ENCODE measurements around the gene LNX2.

The LNX2 gene

DNA sequence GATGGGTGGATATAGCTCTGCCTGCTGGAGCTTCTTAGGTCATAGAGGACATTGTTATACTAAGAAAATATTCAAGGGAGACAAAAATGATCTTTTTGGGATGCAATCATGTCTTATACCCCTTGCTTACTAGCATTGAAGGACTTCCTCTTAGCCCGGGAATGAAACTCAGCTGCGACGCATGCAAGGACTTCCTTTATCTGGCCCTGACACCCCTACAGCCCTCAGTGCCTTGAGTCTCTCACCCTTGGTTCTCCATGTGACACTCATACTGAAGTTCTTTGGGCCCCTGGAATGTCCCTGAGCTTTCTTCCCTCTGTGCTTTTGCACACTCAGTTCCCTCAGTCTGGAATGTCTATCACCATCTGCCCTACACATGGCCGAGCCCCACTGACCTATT is 97.5 kb downstream of the LNX2 start:
- Mint-ChIP-seq H3K9me3 (peaks cover 2% of the 10 kb centered on the region), H3K4me1 (ENCODE audit: low read depth) (peaks cover 22% of the 10 kb centered on the region), H3K4me3 (no peak overlapping the region), H3K27me3 (peaks cover 6% of the 10 kb centered on the region), H3K27ac (peak overlapping the region; percentile 71), H3K36me3 (ENCODE audit: low read depth) (no peaks in the 10 kb centered on the region)
- intact Hi-C loops (cut with micrococcal nuclease) = no loop called here

DNA sequence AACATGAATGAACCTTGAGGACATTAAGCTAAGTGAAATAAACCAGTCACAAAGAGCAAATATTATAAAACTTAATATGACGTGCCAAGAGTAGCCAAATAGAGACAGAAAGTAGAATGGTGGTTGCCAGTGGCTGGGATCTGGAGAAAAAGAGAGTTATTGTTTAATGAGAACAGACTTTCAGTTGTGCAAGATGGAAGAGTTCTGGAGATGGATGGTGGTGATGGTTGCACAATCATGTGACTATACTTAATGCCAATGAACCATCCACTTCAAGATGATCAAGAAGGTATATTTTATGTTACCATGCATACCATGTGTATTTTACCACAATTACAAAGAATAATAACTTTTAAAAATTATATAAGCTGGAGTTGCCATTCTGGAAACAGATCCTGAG is 104.2 kb downstream of the LNX2 start:
- Mint-ChIP-seq H3K36me3 (ENCODE audit: low read depth) (no peaks in the 10 kb centered on the region), H3K4me3 (no peak overlapping the region), H3K4me1 (ENCODE audit: low read depth) (no peaks in the 10 kb centered on the region), H3K27me3 (peaks cover 3% of the 10 kb centered on the region), H3K9me3 (no peaks in the 10 kb centered on the region), H3K27ac (no peak overlapping the region)
- intact Hi-C loops (cut with micrococcal nuclease) = no loop called here

DNA sequence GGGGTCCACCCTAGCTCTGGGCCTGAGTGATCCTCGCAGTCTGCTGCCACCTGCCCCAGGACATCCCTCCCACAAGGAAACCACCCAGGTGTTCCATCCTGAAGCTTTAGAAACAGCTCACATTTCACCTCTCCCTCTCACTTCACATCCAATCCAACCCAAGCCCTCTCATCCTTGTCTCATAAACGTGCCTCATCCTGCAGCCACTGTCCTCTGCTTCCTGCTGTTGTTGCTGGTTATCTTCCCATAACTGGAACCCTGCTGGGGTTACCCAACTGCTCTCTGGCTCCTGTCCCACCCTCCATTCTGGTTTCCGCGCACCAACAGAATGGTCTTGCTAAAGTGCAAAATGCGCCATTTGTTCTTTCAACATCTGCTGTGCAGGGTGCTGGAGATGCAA is 110.2 kb downstream of the LNX2 start:
- Mint-ChIP-seq H3K4me1 (ENCODE audit: low read depth) (no peaks in the 10 kb centered on the region), H3K9me3 (no peaks in the 10 kb centered on the region), H3K36me3 (ENCODE audit: low read depth) (no peaks in the 10 kb centered on the region), H3K27me3 (peaks cover 2% of the 10 kb centered on the region), H3K27ac (no peak overlapping the region), H3K4me3 (no peak overlapping the region)
- intact Hi-C loops (cut with micrococcal nuclease) = no loop called here

- H3K9me3 Mint-ChIP-seq = no peaks in the 10 kb centered on the region
- H3K27me3 Mint-ChIP-seq = peaks cover 2% of the 10 kb centered on the region
- no peaks in the 10 kb centered on the region for H3K36me3 Mint-ChIP-seq (ENCODE audit: low read depth)
- H3K27ac Mint-ChIP-seq = no peak overlapping the region
- H3K4me1 Mint-ChIP-seq (ENCODE audit: low read depth) = no peaks in the 10 kb centered on the region
- intact Hi-C loops (cut with micrococcal nuclease) = no loop called here
- H3K4me3 Mint-ChIP-seq = no peak overlapping the region
Observed at GRCh38 chr13:27508802-27509201, 111.5 kb downstream of the LNX2 start.

DNA sequence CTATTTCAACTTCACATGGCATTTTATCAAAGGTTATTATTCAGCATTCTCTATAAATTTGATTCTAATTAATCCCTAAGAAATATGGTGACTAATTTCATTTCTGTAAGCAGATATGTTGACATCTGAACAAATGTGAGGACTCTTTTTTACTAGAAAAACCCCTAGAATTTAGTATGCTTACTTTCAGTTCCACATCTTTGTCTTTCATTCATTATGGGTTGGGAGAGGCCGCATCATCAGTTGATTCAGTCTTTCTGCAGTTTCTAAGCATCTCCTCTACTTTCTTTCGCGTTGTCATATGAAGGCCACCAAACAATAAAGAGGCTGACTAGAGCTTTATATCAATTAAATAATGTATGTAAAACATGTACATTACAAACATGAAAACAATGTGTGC is 114.5 kb downstream of the LNX2 start:
- Mint-ChIP-seq H3K27ac (no peak overlapping the region), H3K27me3 (peaks cover 2% of the 10 kb centered on the region), H3K9me3 (no peaks in the 10 kb centered on the region), H3K4me1 (ENCODE audit: low read depth) (no peaks in the 10 kb centered on the region), H3K4me3 (no peak overlapping the region), H3K36me3 (ENCODE audit: low read depth) (no peaks in the 10 kb centered on the region)
- intact Hi-C loops (cut with micrococcal nuclease) = no loop called here

DNA sequence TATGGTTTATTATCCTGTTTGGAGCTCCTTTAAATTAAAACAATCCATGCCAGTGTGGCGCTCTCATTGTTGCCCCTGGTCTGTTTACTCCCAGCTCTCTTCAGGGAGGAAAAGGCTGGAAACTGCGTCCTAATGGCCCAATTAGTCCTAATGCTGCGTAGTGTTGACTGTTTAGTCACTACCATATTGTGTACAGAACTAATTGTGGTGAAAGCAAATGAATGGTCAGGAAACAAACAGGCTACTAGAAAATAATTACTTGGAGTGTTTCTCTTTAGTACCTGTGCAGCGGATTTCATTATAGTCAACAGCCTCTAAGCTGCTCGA is 115.5 kb downstream of the LNX2 start:
- intact Hi-C loops (cut with micrococcal nuclease) = no loop called here
- H3K4me3 Mint-ChIP-seq = no peak overlapping the region
- no peaks in the 10 kb centered on the region for H3K9me3 Mint-ChIP-seq
- H3K36me3 Mint-ChIP-seq (ENCODE audit: low read depth) = no peaks in the 10 kb centered on the region
- H3K4me1 Mint-ChIP-seq (ENCODE audit: low read depth) = no peaks in the 10 kb centered on the region
- no peaks in the 10 kb centered on the region for H3K27me3 Mint-ChIP-seq
- H3K27ac Mint-ChIP-seq = no peak overlapping the region

DNA sequence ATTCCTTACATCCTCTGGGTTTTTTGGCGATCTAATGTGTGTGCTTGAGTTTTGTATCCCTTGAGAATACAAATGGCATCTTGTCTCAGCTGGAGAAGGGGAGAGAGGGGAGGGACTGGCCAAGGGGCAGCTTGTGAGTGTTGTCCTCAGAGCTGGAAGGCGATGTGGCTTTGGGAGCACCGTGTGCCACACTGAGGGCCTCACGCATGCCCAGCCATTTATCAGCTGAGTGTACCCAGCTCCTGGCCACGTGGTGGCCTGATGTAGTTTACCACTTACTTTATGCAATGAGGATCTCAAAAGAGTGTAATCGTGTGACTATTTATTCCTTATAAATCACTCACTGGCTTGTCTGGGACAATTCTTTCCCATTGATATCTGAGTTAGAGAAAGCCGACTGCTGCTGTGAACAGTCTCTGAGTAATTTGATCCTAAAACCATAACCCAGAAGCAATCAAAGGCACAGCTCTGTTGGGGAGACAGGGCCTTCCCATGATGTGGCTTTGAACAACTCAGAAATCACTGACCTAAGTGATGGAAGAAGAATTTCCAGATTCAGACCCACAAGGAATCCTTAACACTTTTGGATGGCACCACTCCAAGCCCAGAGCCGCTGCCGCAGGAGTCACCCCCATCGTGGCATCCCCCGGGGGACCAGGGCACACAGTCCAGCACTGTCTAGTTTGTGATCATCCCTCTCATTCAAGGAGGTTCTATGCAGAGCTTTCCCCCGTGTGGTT is 116.0 kb downstream of the LNX2 start:
- Mint-ChIP-seq H3K4me3 (no peak overlapping the region), H3K36me3 (ENCODE audit: low read depth) (no peaks in the 10 kb centered on the region), H3K4me1 (ENCODE audit: low read depth) (no peaks in the 10 kb centered on the region), H3K27me3 (no peaks in the 10 kb centered on the region), H3K27ac (no peak overlapping the region), H3K9me3 (no peaks in the 10 kb centered on the region)
- intact Hi-C loops (cut with micrococcal nuclease) = no loop called here

- Mint-ChIP-seq H3K4me1 (ENCODE audit: low read depth) (no peaks in the 10 kb centered on the region), H3K36me3 (ENCODE audit: low read depth) (no peaks in the 10 kb centered on the region), H3K27me3 (no peaks in the 10 kb centered on the region), H3K9me3 (no peaks in the 10 kb centered on the region), H3K4me3 (no peak overlapping the region), H3K27ac (no peak overlapping the region)
- intact Hi-C loops (cut with micrococcal nuclease) = no loop called here
Observed at GRCh38 chr13:27500806-27501534, 119.4 kb downstream of the LNX2 start.

- H3K4me3 Mint-ChIP-seq = no peak overlapping the region
- no peaks in the 10 kb centered on the region for H3K9me3 Mint-ChIP-seq
- intact Hi-C loops (cut with micrococcal nuclease) = no loop called here
- no peaks in the 10 kb centered on the region for H3K27me3 Mint-ChIP-seq
- no peaks in the 10 kb centered on the region for H3K4me1 Mint-ChIP-seq (ENCODE audit: low read depth)
- H3K36me3 Mint-ChIP-seq (ENCODE audit: low read depth) = no peaks in the 10 kb centered on the region
- H3K27ac Mint-ChIP-seq = no peak overlapping the region
Observed at GRCh38 chr13:27497563-27498230, 122.6 kb downstream of the LNX2 start.

DNA sequence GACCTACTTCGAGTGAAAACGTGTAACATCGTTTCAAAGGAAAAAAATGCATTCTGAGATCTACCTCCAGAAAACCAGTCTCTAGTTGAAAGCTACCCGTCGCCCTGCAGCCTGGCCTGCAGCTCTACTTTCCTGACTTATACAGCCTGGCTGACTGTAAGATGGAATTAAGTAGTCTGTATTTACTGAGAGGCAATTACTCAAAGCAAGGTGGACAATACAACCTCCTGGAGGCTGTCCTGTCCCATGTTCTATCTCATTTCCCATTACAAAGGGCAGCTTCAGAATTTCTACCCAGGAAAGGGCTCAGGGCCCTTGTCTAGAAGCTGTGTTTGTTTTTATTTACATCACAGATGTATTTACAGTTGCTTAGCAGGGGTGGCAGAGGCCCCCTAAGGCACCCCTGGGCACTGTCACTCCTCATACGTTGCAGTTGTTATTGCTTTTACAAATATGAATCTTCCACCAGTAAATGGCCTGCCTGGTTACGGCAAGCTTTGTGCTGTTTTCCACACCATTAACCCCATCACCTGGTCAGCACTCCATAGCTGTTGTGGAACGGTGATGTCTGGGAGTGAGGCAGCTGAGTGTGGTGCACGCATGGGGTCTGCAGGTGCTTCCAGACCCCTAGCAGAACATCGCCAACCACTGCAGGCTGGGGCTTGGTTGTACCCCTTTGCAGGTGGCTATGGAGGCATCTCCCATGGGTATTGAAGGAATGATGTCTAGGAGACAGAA is 123.6 kb downstream of the LNX2 start:
- no peaks in the 10 kb centered on the region for H3K27me3 Mint-ChIP-seq
- H3K4me3 Mint-ChIP-seq = no peak overlapping the region
- H3K36me3 Mint-ChIP-seq (ENCODE audit: low read depth) = no peaks in the 10 kb centered on the region
- intact Hi-C loops (cut with micrococcal nuclease) = no loop called here
- H3K4me1 Mint-ChIP-seq (ENCODE audit: low read depth) = no peaks in the 10 kb centered on the region
- no peaks in the 10 kb centered on the region for H3K9me3 Mint-ChIP-seq
- no peak overlapping the region for H3K27ac Mint-ChIP-seq

- Mint-ChIP-seq H3K36me3 (ENCODE audit: low read depth) (no peaks in the 10 kb centered on the region), H3K27me3 (no peaks in the 10 kb centered on the region), H3K9me3 (no peaks in the 10 kb centered on the region), H3K4me1 (ENCODE audit: low read depth) (no peaks in the 10 kb centered on the region), H3K27ac (no peak overlapping the region), H3K4me3 (no peak overlapping the region)
- intact Hi-C loops (cut with micrococcal nuclease) = no loop called here
Observed at GRCh38 chr13:27496006-27496405, 124.3 kb downstream of the LNX2 start.

Measured in dendritic cell treated with granulocyte-macrophage colony-stimulating factor and Interleukin-4, amounts not matched to agents 40 ng/mL and 50 ng/mL, for 4 days (primary cell).